GM18519 (cell line): ENCODE measurements around the gene COL18A1.

Experiments
- ATAC-seq: cut with Tn5 transposase; IDR thresholded peaks from one replicate; pipeline ENCODE4 v1.9.1; 2021; ENCODE audit warnings: mild to moderate bottlenecking, moderate library complexity; ENCODE audit not compliant: unreplicated experiment, low FRiP score

Gene COL18A1

GRCh38 chr21:45487891-45488600 is 83.1 kb downstream of the COL18A1 start:
- no peak for ATAC-seq

GRCh38 chr21:45488931-45489721 is 84.2 kb downstream of the COL18A1 start:
- ATAC-seq = no peak

- ATAC-seq = no peak
Observed at GRCh38 chr21:45489722-45489982, 84.7 kb downstream of the COL18A1 start.

- no peak for ATAC-seq
Observed at GRCh38 chr21:45490049-45490731, 85.2 kb downstream of the COL18A1 start.

- ATAC-seq = no peak
Observed at GRCh38 chr21:45491056-45491455, 86.1 kb downstream of the COL18A1 start.

GRCh38 chr21:45491623-45492022 is 86.7 kb downstream of the COL18A1 start:
- ATAC-seq = no peak

- ATAC-seq = no peak
Observed at GRCh38 chr21:45492765-45493164, 87.8 kb downstream of the COL18A1 start.

- no peak for ATAC-seq
Observed at GRCh38 chr21:45493401-45494001, 88.5 kb downstream of the COL18A1 start.

- no peak for ATAC-seq
Observed at GRCh38 chr21:45494135-45494850, 89.3 kb downstream of the COL18A1 start.

GRCh38 chr21:45494851-45495680 is 90.1 kb downstream of the COL18A1 start:
- ATAC-seq = no peak

- ATAC-seq = no peak
Observed at GRCh38 chr21:45496151-45496967, 91.4 kb downstream of the COL18A1 start.

GRCh38 chr21:45496968-45497845 is 92.2 kb downstream of the COL18A1 start:
- no peak for ATAC-seq

GRCh38 chr21:45497846-45498645 is 93.1 kb downstream of the COL18A1 start:
- no peak for ATAC-seq

- ATAC-seq = no peak
Observed at GRCh38 chr21:45498646-45499000, 93.7 kb downstream of the COL18A1 start.

GRCh38 chr21:45499201-45499750 is 94.3 kb downstream of the COL18A1 start:
- no peak for ATAC-seq

- no peak for ATAC-seq
Observed at GRCh38 chr21:45499970-45500577, 95.1 kb downstream of the COL18A1 start.
